Esophagus mucosa (tissue), 1 donor: ENCODE data around the gene KIAA1217. TPM values are rescaled to one million over a fixed set of nuclear protein-coding genes. Genes with fewer than 3 reads are reported as not detected.

Experiments used
- ATAC-seq: fragments of 200-7000 bp; cut with Tn5 transposase; one replicate; pipeline ENCODE4 v1.9.1; 2020
- total RNA-seq: library from RNA; stranded (reverse); gene quantifications from one replicate; pipeline ENCODE4 v1.2.4, GENCODE V29; 2023
- donor health status: DM: yes; HTN: yes; CAD: no.

KIAA1217 gene
- total RNA-seq, 1 donor from 2014 or later: 69.4 TPM

DNA sequence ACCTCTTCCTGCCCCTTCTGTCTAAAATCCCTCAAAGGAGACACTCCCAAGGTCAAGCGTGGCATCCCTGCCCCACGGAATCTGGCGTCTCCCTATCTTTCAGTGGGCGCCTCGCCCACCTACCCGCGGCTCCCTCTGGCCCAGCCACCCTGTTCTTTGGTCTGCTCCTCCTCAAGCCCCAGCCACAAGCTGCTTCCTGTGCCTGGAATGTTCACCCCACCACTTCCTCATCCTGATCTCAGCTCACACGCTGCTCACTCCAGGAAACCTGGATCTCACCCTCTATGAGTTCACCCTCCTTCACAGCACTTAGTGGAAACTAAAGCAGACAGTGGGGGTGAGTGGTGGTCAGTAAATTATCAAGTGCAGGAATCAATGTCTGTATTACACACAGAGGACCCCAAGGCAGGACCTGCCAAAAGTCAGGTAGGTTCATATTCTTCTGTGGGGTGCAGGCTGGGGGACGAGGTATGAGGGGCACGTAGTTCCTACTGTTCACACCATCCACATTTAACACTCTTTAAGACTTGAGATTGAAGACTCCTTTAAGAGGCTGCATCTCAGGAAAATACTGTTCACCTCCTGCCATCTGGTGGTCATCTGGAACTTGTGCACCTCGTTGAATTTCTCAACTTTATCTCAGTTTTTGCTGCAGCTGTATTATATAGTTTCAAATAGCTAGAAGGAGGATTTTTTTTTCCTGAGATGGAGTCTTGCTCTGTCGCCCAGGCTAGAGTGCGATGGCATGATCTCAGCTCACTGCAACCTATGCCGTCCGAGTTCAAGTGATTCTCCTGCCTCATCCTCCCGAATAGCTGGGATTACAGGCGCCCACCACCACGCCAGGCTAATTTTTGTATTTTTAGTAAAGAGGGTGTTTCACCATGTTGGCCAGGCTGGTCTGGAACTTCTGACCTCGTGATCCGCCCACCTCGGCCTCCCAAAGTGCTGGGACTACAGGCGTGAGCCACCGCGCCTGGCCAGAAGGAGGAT lies 348.1 kb downstream of the KIAA1217 start:
- peak; percentile 22 for ATAC-seq

DNA sequence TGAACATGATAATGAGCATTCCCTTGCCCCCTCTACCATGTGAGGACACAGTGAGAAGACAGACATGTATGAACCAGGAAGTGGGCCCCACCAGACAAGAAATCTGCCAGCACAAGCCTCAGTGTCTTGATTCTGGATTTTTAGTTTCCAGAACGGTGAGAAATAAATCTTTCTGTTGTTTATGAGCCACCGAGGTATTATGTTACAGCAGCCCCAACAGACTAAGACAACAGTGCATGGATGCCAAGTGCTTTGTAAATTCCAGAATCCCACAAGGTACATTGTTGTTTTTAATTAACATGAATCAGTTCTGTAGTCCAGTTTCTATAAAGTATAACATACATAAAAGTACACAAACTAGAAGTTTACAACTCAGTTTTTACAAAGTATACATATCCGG lies 352.5 kb downstream of the KIAA1217 start:
- ATAC-seq: no peak

DNA sequence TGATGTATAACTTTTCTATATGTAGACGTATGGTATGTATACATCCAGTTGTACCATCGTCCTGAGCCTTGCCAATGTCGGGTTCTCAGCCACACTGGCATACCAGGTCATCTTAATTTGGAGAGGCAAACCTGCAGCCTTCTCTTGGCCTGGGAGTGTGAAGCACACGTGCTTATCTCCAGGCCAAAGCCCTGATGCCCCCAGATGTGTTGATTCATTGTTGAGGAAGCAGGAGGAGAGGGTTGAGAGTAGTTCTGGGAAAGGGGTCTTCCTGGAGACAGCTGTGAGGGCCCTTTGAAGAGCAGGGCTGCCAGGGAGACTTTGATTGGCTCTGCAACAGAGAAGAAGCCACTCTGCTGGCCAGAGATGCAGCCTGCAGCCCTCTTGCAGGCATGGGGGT lies 359.1 kb downstream of the KIAA1217 start:
- ATAC-seq: no peak

DNA sequence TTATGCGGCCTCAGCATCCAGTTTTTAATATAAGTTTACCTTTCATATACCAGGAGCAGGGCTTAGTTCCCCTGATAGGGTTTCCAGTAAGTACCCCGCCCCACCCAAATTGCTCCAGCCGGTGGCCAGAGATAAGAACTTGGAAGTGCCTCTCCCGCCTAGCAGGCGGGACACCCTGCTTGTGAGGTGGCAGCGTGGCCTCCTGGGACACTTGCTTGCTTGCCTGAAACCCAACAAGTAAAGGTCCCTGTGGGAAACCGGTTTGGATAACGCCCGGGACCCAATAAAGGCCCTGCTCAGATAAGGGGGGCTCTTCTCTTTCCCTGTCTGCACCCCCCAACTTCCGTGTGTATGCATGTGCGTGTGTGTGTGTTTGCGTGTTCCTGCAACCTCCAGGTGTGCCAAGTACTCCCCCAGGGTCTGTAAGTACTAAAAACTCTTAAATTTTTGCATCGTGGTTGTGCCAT lies 360.4 kb downstream of the KIAA1217 start:
- no peak for ATAC-seq

DNA sequence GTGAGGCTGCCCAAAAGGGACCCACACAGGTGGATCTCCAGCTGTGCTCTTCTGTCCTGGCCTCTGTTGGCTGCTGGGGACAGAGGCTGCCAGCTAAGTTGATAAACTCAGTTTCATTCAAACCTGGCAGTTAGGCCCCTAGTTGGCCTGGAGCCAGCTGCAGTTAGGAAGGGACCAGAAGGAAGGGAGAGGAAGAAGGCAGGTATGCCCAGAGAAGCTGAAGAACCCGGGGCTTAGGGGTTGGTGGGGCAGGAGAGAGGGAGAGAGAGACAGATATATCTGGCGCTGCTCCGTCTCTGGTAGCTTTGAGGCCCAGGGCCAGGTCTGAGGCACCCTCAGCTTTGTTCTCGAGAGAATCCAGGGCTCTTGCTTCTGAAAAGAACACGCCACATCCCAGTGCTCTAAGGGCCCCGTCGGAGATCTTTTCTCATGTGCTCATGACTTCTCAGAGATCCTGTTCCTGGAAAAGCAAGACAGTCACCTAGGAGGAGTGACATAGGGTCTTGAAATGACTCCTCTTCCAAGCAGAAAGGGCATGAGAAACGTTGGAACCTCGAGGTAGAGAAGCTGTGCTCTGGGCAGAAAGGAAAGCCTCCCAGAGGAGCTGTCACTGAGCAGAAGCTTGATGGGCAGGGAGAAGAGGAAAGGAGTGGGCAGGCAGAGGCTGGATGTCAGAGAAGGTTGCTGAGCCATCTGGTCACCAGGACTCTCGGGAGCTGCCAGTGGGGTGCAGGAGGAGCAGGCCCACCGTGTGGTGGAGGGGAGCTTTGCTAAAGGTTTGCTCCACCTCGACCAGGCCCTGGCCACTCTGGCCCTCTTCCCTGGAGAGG lies 361.1 kb downstream of the KIAA1217 start:
- no peak for ATAC-seq

DNA sequence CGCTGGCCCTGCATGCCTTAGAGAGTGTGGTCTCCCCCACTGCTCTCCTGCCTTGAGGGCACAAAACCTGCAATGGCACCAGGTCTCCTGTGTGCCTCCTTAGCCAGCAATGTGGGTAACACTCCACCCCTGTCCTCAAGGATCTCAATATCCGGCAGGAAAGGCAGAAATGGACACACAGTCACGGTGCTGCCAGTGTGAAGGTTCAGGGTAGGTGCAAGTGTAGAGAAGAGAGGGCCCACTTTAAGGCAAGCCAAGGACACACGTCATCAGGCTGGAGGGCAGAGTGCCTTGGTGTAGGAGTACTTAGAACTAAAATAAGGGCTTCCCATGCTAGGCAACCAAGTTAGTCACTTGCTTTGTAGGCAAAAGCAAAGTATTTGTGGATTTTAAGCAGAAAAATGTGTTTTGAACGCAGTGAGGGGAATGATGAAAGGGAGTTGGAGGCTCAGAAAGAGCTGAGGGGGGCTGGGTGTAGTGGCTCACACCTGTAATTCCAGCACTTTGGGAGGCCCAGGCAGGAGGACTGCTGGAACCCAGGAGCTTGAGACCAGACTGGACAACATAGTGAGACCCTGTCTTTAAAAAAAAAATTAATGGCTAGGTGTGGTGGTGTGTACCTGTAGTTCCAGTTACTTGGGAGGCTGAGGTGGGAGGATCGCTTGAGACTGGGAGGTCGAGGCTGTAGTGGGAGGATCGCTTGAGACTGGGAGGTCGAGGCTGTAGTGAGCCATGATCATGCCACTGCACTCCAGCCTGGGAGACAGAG lies 361.9 kb downstream of the KIAA1217 start:
- ATAC-seq: no peak

DNA sequence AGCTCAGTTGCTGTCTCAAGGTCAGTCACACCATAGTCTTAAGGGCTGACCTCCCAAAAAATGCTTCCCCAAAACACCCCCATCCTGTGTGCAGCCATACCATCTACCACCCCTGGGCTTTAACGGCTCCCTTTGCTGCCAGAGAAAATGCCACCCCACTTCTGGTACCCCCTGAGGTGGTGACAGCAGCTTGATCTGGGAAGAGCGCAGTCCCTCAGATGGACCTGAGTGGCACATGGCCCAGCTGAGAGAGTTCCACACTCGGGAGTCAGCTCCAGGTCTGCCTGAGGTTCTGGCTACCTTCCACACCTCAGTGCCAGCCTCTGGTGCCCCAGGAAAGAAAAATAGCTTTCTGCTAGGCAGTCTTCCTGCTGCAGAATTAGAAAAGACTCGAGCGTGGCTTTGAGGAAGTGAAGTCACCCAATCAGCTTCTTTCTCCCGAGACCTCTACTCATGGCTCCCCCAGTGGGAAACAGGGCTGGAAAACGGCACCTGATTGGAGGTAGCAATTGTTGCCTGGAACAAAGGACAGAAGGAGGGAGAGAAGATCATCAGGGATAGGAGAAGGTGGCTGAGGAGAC lies 363.0 kb downstream of the KIAA1217 start:
- ATAC-seq: no peak

DNA sequence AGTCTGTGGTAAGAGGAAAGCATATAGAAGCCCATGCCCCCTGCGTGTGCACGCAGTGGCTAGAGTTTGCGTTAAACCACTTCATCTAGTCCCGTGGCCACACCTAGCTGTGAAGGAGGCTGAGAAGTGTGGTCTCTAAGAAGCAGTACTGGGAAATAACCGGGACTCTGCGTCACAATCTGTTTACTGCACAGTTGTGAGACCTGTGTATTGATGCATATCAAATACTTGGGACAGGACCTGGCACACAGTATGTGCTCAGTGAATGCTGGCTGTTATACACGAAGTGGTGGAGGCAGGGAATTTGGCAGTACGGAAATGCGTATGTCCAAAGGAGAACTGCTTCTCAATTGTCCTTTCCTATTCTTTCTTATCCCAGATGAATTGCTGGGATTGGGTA lies 365.2 kb downstream of the KIAA1217 start:
- no peak for ATAC-seq

DNA sequence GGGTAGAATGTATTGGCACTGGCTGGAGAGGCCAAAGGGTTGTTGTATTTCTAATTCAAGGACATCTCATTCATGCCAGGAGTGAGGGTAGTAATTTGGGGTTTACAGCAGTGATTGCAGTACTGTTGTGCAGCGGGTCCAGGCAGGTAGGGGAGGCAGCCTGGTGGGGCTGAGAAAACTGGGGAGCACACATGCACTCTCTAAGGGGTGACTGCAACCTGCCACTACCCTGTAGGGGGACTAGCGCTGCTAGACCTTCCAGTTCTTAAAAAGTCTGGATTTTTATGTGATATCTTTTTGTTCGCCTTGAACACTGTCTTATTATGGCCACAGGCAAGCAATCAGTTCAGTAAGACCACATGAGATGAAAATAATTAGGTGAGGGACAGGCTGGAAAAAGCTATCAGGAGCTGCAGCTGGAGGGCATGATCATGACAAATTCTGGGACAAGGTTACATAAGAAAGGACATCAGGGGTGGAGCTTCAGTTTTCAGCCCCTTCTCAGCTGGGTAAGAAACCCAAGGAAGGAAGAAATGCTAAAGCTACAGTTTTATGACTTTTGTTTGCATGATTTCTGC lies 365.7 kb downstream of the KIAA1217 start:
- ATAC-seq: no peak

DNA sequence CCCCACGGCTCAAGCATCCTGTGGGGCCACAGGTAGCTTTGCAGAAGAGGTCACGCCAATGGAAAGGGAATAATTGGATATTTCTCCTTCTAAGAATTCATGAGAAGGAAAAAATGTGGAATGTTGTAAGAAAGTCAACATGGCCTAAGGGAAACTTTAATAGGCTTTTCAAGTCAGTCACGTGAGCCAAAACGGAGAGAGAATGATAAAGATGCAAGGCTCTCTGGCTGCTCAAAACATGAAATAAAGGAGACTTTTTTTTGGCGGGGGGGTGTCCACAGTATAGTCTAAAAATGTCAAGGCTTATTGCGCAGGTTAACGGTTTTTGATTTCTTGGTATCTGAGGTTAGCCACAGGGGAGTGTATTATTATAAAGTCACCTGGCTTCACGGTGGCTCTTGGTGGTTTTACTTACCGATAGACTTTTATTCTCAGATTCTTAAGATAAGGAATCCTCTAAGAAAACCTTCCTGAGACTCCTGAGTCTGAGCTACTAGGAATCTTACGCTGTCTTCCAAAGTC lies 366.6 kb downstream of the KIAA1217 start:
- ATAC-seq: no peak

DNA sequence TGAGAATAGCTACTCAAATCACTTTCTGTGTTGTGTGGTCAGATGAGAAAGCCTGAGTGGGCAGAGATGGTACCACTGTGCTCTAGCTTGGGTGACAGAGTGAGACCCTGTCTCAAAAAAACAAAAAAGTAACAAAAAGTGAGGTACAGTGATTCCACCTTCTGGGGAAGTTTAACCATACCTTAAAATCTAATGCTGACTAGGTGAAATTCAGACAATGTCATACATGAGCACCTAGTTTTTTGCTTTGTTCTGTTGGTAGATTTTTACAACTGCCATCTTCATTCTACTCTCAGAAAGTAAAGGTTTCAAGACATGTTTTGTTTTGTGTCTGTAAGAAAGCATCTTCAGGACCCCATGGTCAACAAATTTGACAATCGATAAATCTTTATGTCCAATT lies 370.5 kb downstream of the KIAA1217 start:
- no peak for ATAC-seq

DNA sequence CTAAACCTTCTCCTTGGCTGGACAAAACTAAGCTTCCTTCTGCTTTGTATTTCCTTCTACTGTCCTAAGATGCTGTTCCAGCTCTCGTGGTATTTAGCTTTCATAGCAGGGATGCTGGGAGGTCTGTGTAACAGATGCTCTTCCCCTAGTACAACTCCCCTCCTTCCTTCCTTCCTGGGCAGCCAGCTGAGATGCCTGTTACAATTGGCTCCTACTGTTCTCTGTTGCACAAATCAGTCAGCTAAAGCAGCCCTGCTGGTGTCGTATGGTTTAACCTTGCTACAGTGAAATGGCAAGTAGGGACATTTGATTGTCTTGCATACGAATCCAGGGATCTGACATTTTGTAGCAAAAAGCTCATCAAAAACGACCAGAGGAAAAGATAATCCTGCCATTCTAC lies 371.0 kb downstream of the KIAA1217 start:
- no peak for ATAC-seq

DNA sequence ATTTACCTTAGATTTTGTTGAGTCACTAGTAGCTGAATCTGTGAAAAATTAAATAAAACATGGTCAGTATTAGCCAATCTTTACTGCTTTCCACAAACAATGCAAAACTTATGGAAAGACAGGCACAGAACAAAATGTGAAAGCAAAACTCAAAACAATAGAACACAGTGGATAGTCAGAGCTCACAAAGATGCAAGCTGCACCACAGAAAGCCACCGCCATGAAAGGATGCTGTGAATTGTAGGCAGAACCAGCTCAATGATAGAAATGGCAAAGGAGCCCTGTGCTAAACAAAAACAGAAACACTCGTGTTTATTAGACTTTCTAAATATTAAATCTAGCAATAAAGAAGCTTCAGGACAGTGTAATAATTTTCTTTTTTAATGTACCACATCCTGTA lies 380.3 kb downstream of the KIAA1217 start:
- ATAC-seq: no peak

DNA sequence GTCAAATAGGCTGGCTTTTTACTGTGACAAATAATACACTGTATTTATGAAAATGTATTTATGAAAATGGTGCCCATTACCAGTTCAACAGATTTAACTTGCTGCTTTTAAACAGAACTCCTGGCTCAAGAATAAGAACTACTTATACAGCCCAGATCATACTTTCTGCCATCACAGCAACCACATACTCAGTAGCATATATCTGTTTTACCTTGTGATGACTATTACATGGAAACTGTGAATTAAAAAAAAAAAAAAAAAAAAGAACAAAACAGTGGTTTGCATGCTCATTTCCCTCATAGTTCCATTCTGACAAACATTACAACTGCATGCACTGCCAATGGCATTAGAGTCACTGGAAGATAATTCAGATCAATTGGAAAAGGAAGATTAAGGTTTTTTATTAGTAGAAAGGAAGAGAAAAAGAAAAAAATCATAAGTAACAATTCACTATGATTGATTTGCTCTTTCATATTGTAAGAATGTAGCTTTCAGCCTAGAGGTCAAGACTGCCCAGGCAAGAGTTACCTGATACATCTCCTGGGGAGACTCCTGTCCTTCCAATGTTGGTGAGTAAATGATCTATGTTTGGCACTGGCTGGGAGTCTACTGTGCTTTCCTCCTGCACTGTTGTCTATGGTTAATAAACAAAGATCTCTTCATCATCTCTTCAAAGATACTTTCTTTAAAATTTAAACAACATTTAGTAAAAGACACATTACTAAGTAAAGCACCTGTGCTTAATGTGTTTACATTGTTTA lies 381.9 kb downstream of the KIAA1217 start:
- ATAC-seq: no peak

DNA sequence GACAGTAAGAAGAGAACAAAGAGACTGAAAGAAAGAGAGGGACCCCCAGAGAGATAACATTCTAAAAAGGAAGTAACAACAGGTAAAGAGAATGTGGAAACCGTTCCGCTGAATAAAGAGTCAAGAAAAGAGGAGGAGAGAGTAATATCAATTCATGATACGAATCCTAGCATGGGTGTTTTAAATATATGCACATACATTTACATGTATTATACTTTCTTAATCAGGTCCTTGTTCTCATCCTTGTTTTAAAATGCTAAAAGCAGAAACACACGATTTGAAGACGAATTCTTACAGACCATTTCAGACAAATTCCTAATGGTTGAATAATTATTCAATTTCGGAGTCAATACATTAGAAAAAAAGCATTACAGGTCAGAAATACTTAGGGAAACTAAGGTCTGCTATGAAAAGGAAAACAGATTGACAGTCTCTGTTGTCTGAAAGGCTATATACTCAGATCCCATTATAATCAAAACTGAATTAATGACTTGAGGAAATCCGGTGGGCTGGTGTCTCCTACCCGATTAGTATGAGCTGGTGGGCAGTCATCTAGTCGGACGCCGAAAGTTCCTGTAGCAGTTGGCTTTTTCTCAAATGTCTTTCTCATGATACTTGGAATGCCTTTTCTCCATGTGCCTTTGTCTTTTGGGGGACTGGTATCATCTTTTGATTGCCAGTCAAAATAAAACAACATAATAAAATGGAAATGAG lies 387.4 kb downstream of the KIAA1217 start:
- ATAC-seq: no peak

DNA sequence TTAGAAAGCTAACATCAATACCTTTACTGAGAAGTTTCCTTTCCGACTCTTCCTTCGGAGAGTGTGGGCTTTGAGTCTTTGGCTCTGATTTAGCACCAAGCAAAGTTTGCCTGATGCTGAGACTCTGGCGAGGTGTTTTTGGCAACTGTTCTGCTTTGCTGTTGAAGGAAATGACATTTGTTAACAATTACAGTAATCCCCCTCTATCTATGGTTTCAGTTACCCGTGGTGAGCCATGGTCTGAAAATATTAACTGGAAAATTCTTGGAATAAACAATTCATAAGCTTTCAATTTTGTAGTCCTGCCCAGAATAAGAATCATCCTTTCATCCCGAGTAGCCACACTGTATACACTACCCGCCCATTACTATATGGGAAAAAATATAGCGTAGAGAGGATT lies 388.5 kb downstream of the KIAA1217 start:
- ATAC-seq: no peak
